Suprapubic skin (tissue), 4 donors: ENCODE results near the gene XYLT2. TPM values are rescaled to one million over a fixed set of nuclear protein-coding genes. Genes with fewer than 3 reads are reported as not detected.

Source experiments
- DNase-seq, 2 donors: peaks; one replicate each; pipeline ENCODE4 v3.0.0-alpha.2; 2019; ENCODE audit warnings: low spot score in 2 of 2
- H3K27ac ChIP-seq: fragments of 200-600 bp; sonication (generic); one replicate; pipeline ENCODE4 v1.5.1; 2019
- H3K27me3 ChIP-seq: fragments of 200-600 bp; sonication (generic); one replicate; pipeline ENCODE4 v1.5.1; 2019
- H3K36me3 ChIP-seq: fragments of 200-600 bp; sonication (generic); one replicate; pipeline ENCODE4 v1.5.1; 2019
- H3K4me1 ChIP-seq: fragments of 200-600 bp; sonication (generic); one replicate; pipeline ENCODE4 v1.5.1; 2019
- H3K4me3 ChIP-seq: fragments of 200-600 bp; sonication (generic); one replicate; pipeline ENCODE4 v1.5.1; 2019; ENCODE audit warnings: mild to moderate bottlenecking
- H3K9me3 ChIP-seq: fragments of 200-600 bp; sonication (generic); one replicate; pipeline ENCODE4 v1.5.1; 2019
- EP300 ChIP-seq: sonication (generic); formaldehyde crosslinking; IDR thresholded peaks from one replicate; pipeline ENCODE4 v1.6.1; 2017; ENCODE audit warnings: antibody characterized with exemption
- POLR2A ChIP-seq, 2 donors: fragments of 450-650 bp; IDR thresholded peaks; one replicate each; pipeline ENCODE4 v1.6.1; 2017; ENCODE audit warnings: antibody characterized with exemption in 2 of 2, mild to moderate bottlenecking in 2 of 2, moderate library complexity in 2 of 2
- POLR2AphosphoS5 ChIP-seq, 3 donors: sonication (generic); formaldehyde crosslinking; IDR thresholded peaks; one replicate each; pipeline ENCODE4 v1.6.1; 2017; ENCODE audit warnings: antibody characterized with exemption in 3 of 3
- WGBS: methylation state at CpG from one replicate; pipeline ENCODE4 v1.1.5; 2018; 5-methylcytosine and 5-hydroxymethylcytosine counted together
- total RNA-seq, 4 donors: library from RNA; depleted of rRNA; stranded (reverse); fragments of >200 nt; gene quantifications; one replicate each; pipeline ENCODE4 v1.1.0, GENCODE V29; 2016
- TF ChIP-seq, protein P1 (sequence below), 2 donors: fragments of 200-600 bp in 1 of 2; fragments of 450-650 bp in 1 of 2; sonication (generic) in 1 of 2; IDR thresholded peaks; one replicate each; pipeline ENCODE4 v1.5.1; 2016 to 2019; ENCODE audit warnings: antibody characterized with exemption in 2 of 2, mild to moderate bottlenecking in 1 of 2, moderate library complexity in 1 of 2

The XYLT2 gene
- total RNA-seq, 4 donors from 2014 or later, result 36.9 to 61.3 (median 45.5) TPM

- no peaks in the 10 kb centered on the region for H3K9me3 ChIP-seq
- H3K4me3 ChIP-seq, result no peak overlapping the region
- TF ChIP-seq POLR2A (IDR thresholded peaks at IDR 0.05), result no peak
- TF ChIP-seq POLR2AphosphoS5 (IDR thresholded peaks at IDR 0.05), result no peak
- TF ChIP-seq, protein P1, sequence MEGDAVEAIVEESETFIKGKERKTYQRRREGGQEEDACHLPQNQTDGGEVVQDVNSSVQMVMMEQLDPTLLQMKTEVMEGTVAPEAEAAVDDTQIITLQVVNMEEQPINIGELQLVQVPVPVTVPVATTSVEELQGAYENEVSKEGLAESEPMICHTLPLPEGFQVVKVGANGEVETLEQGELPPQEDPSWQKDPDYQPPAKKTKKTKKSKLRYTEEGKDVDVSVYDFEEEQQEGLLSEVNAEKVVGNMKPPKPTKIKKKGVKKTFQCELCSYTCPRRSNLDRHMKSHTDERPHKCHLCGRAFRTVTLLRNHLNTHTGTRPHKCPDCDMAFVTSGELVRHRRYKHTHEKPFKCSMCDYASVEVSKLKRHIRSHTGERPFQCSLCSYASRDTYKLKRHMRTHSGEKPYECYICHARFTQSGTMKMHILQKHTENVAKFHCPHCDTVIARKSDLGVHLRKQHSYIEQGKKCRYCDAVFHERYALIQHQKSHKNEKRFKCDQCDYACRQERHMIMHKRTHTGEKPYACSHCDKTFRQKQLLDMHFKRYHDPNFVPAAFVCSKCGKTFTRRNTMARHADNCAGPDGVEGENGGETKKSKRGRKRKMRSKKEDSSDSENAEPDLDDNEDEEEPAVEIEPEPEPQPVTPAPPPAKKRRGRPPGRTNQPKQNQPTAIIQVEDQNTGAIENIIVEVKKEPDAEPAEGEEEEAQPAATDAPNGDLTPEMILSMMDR (IDR thresholded peaks at IDR 0.05), result no peak
- no peak for TF ChIP-seq EP300
- DNase-seq, result no peak
- H3K36me3 ChIP-seq, result peaks cover 59% of the 10 kb centered on the region
- H3K27me3 ChIP-seq, result no peaks in the 10 kb centered on the region
- 76% methylated on average over 7 of the region's 7 CpGs for WGBS
- peaks cover 5% of the 10 kb centered on the region for H3K4me1 ChIP-seq
- no peak overlapping the region for H3K27ac ChIP-seq
These were observed 16.7 kb downstream of the XYLT2 start for GRCh38 chr17:50362661-50363060.

GRCh38 chr17:50363217-50364060 is 17.5 kb downstream of the XYLT2 start:
- no peaks in the 10 kb centered on the region for H3K9me3 ChIP-seq
- H3K4me1 ChIP-seq, result peaks cover 5% of the 10 kb centered on the region
- no peak overlapping the region for H3K4me3 ChIP-seq
- 53% methylated on average over 8 of the region's 8 CpGs for WGBS
- no peak for DNase-seq
- TF ChIP-seq EP300 (no peak), POLR2AphosphoS5 (IDR thresholded peaks at IDR 0.05) (no peak), POLR2A (IDR thresholded peaks at IDR 0.05) (no peak)
- TF ChIP-seq, protein P1 (IDR thresholded peaks at IDR 0.05), result no peak
- no peaks in the 10 kb centered on the region for H3K27me3 ChIP-seq
- H3K27ac ChIP-seq, result no peak overlapping the region
- H3K36me3 ChIP-seq, result peaks cover 59% of the 10 kb centered on the region

GRCh38 chr17:50364061-50364458 is 18.1 kb downstream of the XYLT2 start:
- Histone ChIP-seq H3K36me3 (peaks cover 59% of the 10 kb centered on the region), H3K4me1 (peaks cover 5% of the 10 kb centered on the region), H3K4me3 (no peak overlapping the region), H3K27ac (no peak overlapping the region), H3K9me3 (no peaks in the 10 kb centered on the region), H3K27me3 (no peaks in the 10 kb centered on the region)
- no CpG with 5 or more reads among the region's 4 CpGs for WGBS
- no peak for DNase-seq
- TF ChIP-seq POLR2AphosphoS5 (IDR thresholded peaks at IDR 0.05) (no peak), POLR2A (IDR thresholded peaks at IDR 0.05) (no peak), EP300 (no peak)
- TF ChIP-seq, protein P1 (IDR thresholded peaks at IDR 0.05), result no peak

GRCh38 chr17:50364715-50365114 is 18.8 kb downstream of the XYLT2 start:
- no peaks in the 10 kb centered on the region for H3K9me3 ChIP-seq
- H3K36me3 ChIP-seq, result peaks cover 59% of the 10 kb centered on the region
- no peak overlapping the region for H3K27ac ChIP-seq
- TF ChIP-seq EP300 (no peak), POLR2A (IDR thresholded peaks at IDR 0.05) (no peak)
- TF ChIP-seq, protein P1 (IDR thresholded peaks at IDR 0.05), result no peak
- H3K4me3 ChIP-seq, result no peak overlapping the region
- H3K4me1 ChIP-seq, result peaks cover 5% of the 10 kb centered on the region
- WGBS, result 76% methylated on average over 8 of the region's 9 CpGs
- DNase-seq, result peak in 1 of 2 donors; percentile 49
- H3K27me3 ChIP-seq, result no peaks in the 10 kb centered on the region

DNA sequence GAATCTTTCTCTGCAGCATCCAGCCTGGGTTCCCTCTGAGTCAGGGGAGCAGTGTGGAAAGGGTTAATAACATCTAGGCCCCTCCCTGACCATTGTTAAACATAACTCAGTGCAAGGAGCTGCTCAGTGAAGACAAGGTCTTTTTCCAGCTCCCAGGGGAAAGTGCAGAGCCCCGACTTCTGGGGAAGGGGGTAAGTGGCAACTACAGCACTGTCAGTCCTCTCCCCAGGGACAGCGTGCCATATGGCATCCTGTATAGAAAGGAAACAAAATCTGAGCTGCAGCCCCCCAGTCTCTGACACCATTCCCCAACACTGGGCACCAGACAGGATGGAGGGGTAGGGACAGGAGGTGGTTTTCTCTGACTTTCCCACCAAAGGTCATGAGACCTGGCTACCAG is 19.2 kb downstream of the XYLT2 start:
- WGBS, result 80% methylated on average over 1 of the region's 2 CpGs

More for the DNA sequence above, 19.2 kb downstream of the XYLT2 start:
- H3K27me3 ChIP-seq, result no peaks in the 10 kb centered on the region
- H3K36me3 ChIP-seq, result peaks cover 59% of the 10 kb centered on the region
- H3K4me1 ChIP-seq, result peaks cover 5% of the 10 kb centered on the region
- no peak overlapping the region for H3K4me3 ChIP-seq
- no peak overlapping the region for H3K27ac ChIP-seq
- DNase-seq, result peak in 1 of 2 donors; percentile 2
- H3K9me3 ChIP-seq, result no peaks in the 10 kb centered on the region
- TF ChIP-seq POLR2AphosphoS5 (IDR thresholded peaks at IDR 0.05), result no peak
- TF ChIP-seq, protein P1 (IDR thresholded peaks at IDR 0.05), result no peak
- TF ChIP-seq EP300, result no peak
- TF ChIP-seq POLR2A (IDR thresholded peaks at IDR 0.05), result no peak
